ENCODE results near the gene BICDL1.

The BICDL1 gene

GRCh38 chr12:119949594-119949993 is 39.4 kb upstream of the BICDL1 start (continued):
- TF ChIP-seq KLF10 (tag by site-specific recombination; IDR thresholded peaks at IDR 0.05) (no peak), REPIN1 (tag by site-specific recombination; IDR thresholded peaks at IDR 0.05; ENCODE audit: low read depth) (no peak), ZNF677 (tag by site-specific recombination; IDR thresholded peaks at IDR 0.05) (no peak), BCL11A (tag by site-specific recombination; IDR thresholded peaks at IDR 0.05; ENCODE audit: low read depth) (no peak), ZNF19 (tag by site-specific recombination; IDR thresholded peaks at IDR 0.05; ENCODE audit: low read depth) (no peak)
- TF ChIP-seq, protein P1, sequence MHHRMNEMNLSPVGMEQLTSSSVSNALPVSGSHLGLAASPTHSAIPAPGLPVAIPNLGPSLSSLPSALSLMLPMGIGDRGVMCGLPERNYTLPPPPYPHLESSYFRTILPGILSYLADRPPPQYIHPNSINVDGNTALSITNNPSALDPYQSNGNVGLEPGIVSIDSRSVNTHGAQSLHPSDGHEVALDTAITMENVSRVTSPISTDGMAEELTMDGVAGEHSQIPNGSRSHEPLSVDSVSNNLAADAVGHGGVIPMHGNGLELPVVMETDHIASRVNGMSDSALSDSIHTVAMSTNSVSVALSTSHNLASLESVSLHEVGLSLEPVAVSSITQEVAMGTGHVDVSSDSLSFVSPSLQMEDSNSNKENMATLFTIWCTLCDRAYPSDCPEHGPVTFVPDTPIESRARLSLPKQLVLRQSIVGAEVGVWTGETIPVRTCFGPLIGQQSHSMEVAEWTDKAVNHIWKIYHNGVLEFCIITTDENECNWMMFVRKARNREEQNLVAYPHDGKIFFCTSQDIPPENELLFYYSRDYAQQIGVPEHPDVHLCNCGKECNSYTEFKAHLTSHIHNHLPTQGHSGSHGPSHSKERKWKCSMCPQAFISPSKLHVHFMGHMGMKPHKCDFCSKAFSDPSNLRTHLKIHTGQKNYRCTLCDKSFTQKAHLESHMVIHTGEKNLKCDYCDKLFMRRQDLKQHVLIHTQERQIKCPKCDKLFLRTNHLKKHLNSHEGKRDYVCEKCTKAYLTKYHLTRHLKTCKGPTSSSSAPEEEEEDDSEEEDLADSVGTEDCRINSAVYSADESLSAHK (tag by site-specific recombination; IDR thresholded peaks at IDR 0.05): no peak

DNA sequence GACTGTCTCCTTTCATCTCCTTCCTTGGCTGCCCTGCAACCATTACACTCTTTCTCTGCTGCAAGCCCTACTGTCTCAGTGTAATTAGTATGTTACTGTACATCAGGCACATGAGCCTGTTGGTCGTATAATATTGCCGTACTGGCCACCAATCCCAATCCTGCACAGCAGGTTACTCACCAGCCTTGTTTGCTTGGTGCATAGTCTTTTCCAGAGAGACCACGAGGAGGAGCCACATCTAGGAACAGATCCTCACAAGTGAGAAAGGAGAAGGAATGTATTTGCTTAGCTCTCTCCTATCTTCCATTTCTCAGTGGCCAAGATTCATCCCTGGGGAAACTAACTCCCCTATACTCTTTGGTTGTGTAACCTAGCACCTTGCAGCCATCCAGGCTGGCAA is 33.0 kb upstream of the BICDL1 start:
- CTCF ChIA-PET: interaction anchor here (0.6 to 1.2 kb wide), 4 partner anchors 12 to 33 kb away, joined by 3 to 4 read pairs (median 3); partner anchors contain the start of gene BICDL1
- POLR2A ChIA-PET: no interaction called here

GRCh38 chr12:119957135-119957534 is 31.9 kb upstream of the BICDL1 start:
- H3K4me3 ChIP-seq (ENCODE audit: low read depth, low read length): no peak overlapping the region
- CTCF ChIA-PET: no interaction called here
- no peaks in the 10 kb centered on the region for H3K9me3 ChIP-seq (ENCODE audit: control insufficient read depth, insufficient read depth, low read depth, low read length)
- TF ChIP-seq KLF1 (tag by site-specific recombination; IDR thresholded peaks at IDR 0.05): no peak
- peak; percentile 93 for TF ChIP-seq SETDB1 (IDR thresholded peaks at IDR 0.05; ENCODE audit: insufficient read length, low read length)
- no peak for TF ChIP-seq KLF17 (tag by site-specific recombination; IDR thresholded peaks at IDR 0.05)
- 0 out of 2 replicates have a peak, but pooled peaks have one; percentile 10 for TF ChIP-seq ZNF140 (tag by site-specific recombination; IDR thresholded peaks at IDR 0.05)
- no peak for TF ChIP-seq ZSCAN16 (tag by site-specific recombination; IDR thresholded peaks at IDR 0.05)
- no peak for TF ChIP-seq ZNF830 (tag by site-specific recombination; IDR thresholded peaks at IDR 0.05; ENCODE audit: low read depth)
- no peak for TF ChIP-seq ZNF610 (tag by site-specific recombination; IDR thresholded peaks at IDR 0.05; ENCODE audit: borderline replicate concordance)
- TF ChIP-seq SP2 (tag by site-specific recombination; IDR thresholded peaks at IDR 0.05): no peak
- no peaks in the 10 kb centered on the region for H3K36me3 ChIP-seq (ENCODE audit: control insufficient read depth in 2 of 2, insufficient read depth in 1 of 2, low read length in 2 of 2)
- no peaks in the 10 kb centered on the region for H3K4me1 ChIP-seq (ENCODE audit: control insufficient read depth, insufficient read depth, low read length)
- no peak overlapping the region for H3K27ac ChIP-seq (ENCODE audit: extremely low read depth, low read depth, low read length)
- POLR2A ChIA-PET: no interaction called here

More for the DNA sequence above, 33.0 kb upstream of the BICDL1 start:
- no peak overlapping the region for H3K27ac ChIP-seq (ENCODE audit: extremely low read depth, low read depth, low read length)
- H3K4me3 ChIP-seq (ENCODE audit: low read depth, low read length): no peak overlapping the region
- TF ChIP-seq ZNF394 (tag by site-specific recombination; IDR thresholded peaks at IDR 0.05; ENCODE audit: borderline replicate concordance) (no peak), ZNF555 (tag by site-specific recombination; conservative IDR thresholded peaks at IDR 0.05) (no peak), ZNF423 (tag by site-specific recombination; IDR thresholded peaks at IDR 0.05) (no peak), GLI4 (tag by site-specific recombination; IDR thresholded peaks at IDR 0.05) (no peak), ZNF391 (tag by site-specific recombination; IDR thresholded peaks at IDR 0.05; ENCODE audit: borderline replicate concordance, low read depth) (no peak), ZNF658 (tag by site-specific recombination; IDR thresholded peaks at IDR 0.05) (no peak), ZNF132 (tag by site-specific recombination; IDR thresholded peaks at IDR 0.05; ENCODE audit: borderline replicate concordance) (no peak), ZNF529 (tag by site-specific recombination; IDR thresholded peaks at IDR 0.05; ENCODE audit: insufficient replicate concordance) (no peak), TRIM28 (IDR thresholded peaks at IDR 0.05; ENCODE audit: borderline replicate concordance, low read length) (no peak), ZNF791 (tag by site-specific recombination; IDR thresholded peaks at IDR 0.05) (no peak), ZNF37A (tag by site-specific recombination; IDR thresholded peaks at IDR 0.05) (no peak)
- no peaks in the 10 kb centered on the region for H3K36me3 ChIP-seq (ENCODE audit: control insufficient read depth in 2 of 2, insufficient read depth in 1 of 2, low read length in 2 of 2)
- no peaks in the 10 kb centered on the region for H3K9me3 ChIP-seq (ENCODE audit: control insufficient read depth, insufficient read depth, low read depth, low read length)
- H3K4me1 ChIP-seq (ENCODE audit: control insufficient read depth, insufficient read depth, low read length): no peaks in the 10 kb centered on the region
